ENCODE results near the gene DDX47.

GRCh38 chr12:12788131-12788530 is 25.0 kb upstream of the DDX47 start:
- no peak for TF ChIP-seq CTCF (IDR thresholded peaks at IDR 0.05; ENCODE audit: low read depth, low read length, poor library complexity, severe bottlenecking)
- no peak for TF ChIP-seq EZH2phosphoT487 (IDR thresholded peaks at IDR 0.05; ENCODE audit: borderline replicate concordance, low read length)
